Activated B cell treated with CpG ODN at 0.5 μM for 24 hours (primary cell): ENCODE measurements around the gene ABCA13. TPM values are rescaled to one million over a fixed set of nuclear protein-coding genes. Genes with fewer than 3 reads are reported as not detected.

Experiments
- ATAC-seq: fragments of 200-7000 bp; cut with Tn5 transposase; one replicate; pipeline ENCODE4 v1.10.0; 2021; ENCODE audit warnings: low read depth, mild to moderate bottlenecking, moderate library complexity
- CTCF ChIA-PET: fragments of 350-600 bp; sonication (Branson Sonifier 250); formaldehyde crosslinking; loops from one replicate; lab custom pipeline; 2021; ENCODE audit warnings: antibody characterized with exemption; lab: Charles Lee
- POLR2A ChIA-PET: fragments of 350-600 bp; sonication (Branson Sonifier 250); formaldehyde crosslinking; loops from one replicate; lab custom pipeline; 2021; ENCODE audit warnings: antibody characterized with exemption; lab: Charles Lee
- DNase-seq: peaks from one replicate; pipeline ENCODE4 v3.0.0; 2022
- H3K27ac Mint-ChIP-seq: one replicate; pipeline ENCODE4 v1.8.0; 2020; ENCODE audit warnings: mixed read lengths
- H3K27me3 Mint-ChIP-seq: one replicate; pipeline ENCODE4 v1.8.0; 2021; ENCODE audit warnings: mixed read lengths
- H3K36me3 Mint-ChIP-seq: one replicate; pipeline ENCODE4 v1.8.0; 2021; ENCODE audit warnings: low read depth, mixed read lengths
- H3K4me1 Mint-ChIP-seq: one replicate; pipeline ENCODE4 v1.8.0; 2021; ENCODE audit warnings: mixed read lengths
- H3K4me3 Mint-ChIP-seq: one replicate; pipeline ENCODE4 v1.8.0; 2020; ENCODE audit warnings: mild to moderate bottlenecking, mixed read lengths
- H3K9me3 Mint-ChIP-seq: one replicate; pipeline ENCODE4 v1.8.0; 2020; ENCODE audit warnings: mixed read lengths
- intact Hi-C: fragments of 100-400 bp; cut with micrococcal nuclease; formaldehyde crosslinking; loops from one replicate; pipeline ENCODE4 v1.15.1; 2024
- total RNA-seq: library from RNA; stranded (reverse); gene quantifications from 2 replicates; pipeline ENCODE4 v1.2.3, GENCODE V29; 2022
- TF ChIP-seq, protein P1 (sequence below): fragments of 200-600 bp; IDR thresholded peaks from one replicate; pipeline ENCODE4 v1.8.0; 2022; ENCODE audit warnings: antibody characterized with exemption, mild to moderate bottlenecking

The ABCA13 gene
- total RNA-seq, 1 donor from 2014 or later, result not detected

- DNase-seq (no peak), ATAC-seq (no peak)
- Mint-ChIP-seq H3K27ac (no peak overlapping the region), H3K9me3 (no peaks in the 10 kb centered on the region), H3K4me1 (no peaks in the 10 kb centered on the region), H3K4me3 (no peak overlapping the region), H3K27me3 (no peaks in the 10 kb centered on the region), H3K36me3 (no peaks in the 10 kb centered on the region)
- ChIA-PET CTCF (no interaction called here), POLR2A (no interaction called here)
- intact Hi-C loops, result no loop called here
- TF ChIP-seq, protein P1, sequence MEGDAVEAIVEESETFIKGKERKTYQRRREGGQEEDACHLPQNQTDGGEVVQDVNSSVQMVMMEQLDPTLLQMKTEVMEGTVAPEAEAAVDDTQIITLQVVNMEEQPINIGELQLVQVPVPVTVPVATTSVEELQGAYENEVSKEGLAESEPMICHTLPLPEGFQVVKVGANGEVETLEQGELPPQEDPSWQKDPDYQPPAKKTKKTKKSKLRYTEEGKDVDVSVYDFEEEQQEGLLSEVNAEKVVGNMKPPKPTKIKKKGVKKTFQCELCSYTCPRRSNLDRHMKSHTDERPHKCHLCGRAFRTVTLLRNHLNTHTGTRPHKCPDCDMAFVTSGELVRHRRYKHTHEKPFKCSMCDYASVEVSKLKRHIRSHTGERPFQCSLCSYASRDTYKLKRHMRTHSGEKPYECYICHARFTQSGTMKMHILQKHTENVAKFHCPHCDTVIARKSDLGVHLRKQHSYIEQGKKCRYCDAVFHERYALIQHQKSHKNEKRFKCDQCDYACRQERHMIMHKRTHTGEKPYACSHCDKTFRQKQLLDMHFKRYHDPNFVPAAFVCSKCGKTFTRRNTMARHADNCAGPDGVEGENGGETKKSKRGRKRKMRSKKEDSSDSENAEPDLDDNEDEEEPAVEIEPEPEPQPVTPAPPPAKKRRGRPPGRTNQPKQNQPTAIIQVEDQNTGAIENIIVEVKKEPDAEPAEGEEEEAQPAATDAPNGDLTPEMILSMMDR, result no peak
Observed at GRCh38 chr7:48473205-48473865, 302.1 kb downstream of the ABCA13 start.

DNA sequence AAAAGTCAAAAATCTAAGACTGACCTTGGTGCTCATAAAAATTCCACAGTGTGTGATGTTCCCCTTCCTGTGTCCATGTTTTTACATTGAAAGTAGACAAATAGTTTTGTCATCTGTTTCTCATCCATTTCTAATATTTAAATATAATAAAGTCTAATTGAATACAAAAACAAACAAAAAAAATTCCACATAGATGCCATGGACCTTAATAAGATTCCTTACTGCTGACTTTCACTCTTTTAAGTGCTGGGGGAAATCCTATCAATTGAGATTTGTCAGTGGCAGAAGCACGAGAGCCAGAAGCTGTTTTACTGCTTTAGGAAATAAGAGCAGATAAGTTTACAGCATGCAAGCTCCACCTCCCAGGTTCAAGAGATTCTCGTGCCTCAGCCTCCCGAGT lies 310.0 kb downstream of the ABCA13 start:
- Mint-ChIP-seq H3K9me3 (no peaks in the 10 kb centered on the region), H3K27ac (no peak overlapping the region), H3K36me3 (no peaks in the 10 kb centered on the region), H3K27me3 (no peaks in the 10 kb centered on the region), H3K4me1 (no peaks in the 10 kb centered on the region), H3K4me3 (no peak overlapping the region)
- ChIA-PET CTCF (no interaction called here), POLR2A (no interaction called here)
- DNase-seq (no peak), ATAC-seq (no peak)
- intact Hi-C loops, result no loop called here
- TF ChIP-seq, protein P1, result no peak

DNA sequence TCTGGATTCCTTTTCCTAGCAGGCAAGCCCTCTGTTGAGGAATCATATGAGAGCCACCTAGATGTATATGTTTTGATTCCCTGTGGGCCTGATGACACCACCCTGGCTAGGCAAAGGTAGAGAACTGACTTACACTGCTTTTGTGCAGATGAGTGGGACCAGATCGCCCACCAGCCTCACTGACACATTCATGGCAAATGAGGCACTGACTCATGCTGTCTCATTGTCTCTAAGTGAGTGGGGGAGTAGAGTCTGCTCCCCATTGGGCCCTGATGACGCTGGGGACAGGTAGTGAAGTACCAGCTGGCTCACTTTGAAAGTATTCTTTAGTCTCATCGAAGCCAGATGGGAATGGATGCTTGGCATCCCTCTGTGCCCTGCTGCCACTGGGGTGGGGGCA lies 326.3 kb downstream of the ABCA13 start:
- ChIA-PET CTCF (no interaction called here), POLR2A (no interaction called here)
- ATAC-seq, result no peak
- Mint-ChIP-seq H3K9me3 (no peaks in the 10 kb centered on the region), H3K27ac (no peak overlapping the region), H3K4me3 (no peak overlapping the region), H3K4me1 (no peaks in the 10 kb centered on the region), H3K27me3 (no peaks in the 10 kb centered on the region), H3K36me3 (no peaks in the 10 kb centered on the region)
- TF ChIP-seq, protein P1, result no peak
- no peak for DNase-seq
- intact Hi-C loops, result no loop called here

DNA sequence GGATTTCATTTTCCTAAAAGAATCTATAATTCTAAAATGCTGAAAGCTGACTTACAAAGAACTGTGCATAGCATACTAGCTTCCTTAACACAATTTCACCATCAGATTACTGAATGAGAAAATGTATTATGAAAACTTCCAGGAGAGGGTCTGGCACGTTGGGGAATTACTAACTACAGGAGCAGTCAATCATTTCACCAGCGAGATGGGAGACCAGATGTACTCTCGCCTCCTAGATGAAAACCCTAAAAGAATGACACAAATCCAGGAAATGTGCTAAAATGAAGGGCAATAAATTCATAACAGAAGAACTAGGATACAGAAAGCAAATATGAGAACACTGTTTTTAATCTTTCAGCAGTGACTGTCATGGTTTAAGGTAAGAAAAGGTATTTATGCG lies 330.8 kb downstream of the ABCA13 start:
- no peak for DNase-seq
- Mint-ChIP-seq H3K27me3 (no peaks in the 10 kb centered on the region), H3K4me3 (no peak overlapping the region), H3K4me1 (no peaks in the 10 kb centered on the region), H3K27ac (no peak overlapping the region), H3K9me3 (no peaks in the 10 kb centered on the region), H3K36me3 (no peaks in the 10 kb centered on the region)
- CTCF ChIA-PET, result no interaction called here
- TF ChIP-seq, protein P1, result no peak
- ATAC-seq, result no peak
- POLR2A ChIA-PET, result no interaction called here
- intact Hi-C loops, result no loop called here

DNA sequence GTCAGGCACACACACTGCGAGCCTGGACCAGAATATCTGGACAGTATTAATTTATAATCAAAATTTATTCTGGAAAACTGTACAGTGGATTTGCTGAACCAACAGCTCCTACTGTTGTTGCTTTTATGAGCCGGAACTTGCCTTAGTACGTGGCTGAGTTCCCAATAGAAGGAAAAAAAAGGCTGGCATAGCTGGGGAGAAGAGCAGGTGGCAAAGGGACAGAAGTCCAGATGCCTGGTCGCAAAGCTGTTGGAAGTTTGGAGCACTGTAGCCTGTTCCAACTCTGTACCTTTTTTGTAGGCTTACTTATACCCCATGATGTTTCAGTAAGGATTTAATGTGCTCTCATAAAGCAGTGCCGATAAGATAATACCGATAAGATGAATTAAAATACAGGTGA lies 333.8 kb downstream of the ABCA13 start:
- CTCF ChIA-PET, result no interaction called here
- intact Hi-C loops, result no loop called here

More for the DNA sequence above, 333.8 kb downstream of the ABCA13 start:
- H3K4me3 Mint-ChIP-seq, result no peak overlapping the region
- H3K27me3 Mint-ChIP-seq, result no peaks in the 10 kb centered on the region
- H3K9me3 Mint-ChIP-seq, result no peaks in the 10 kb centered on the region
- no peaks in the 10 kb centered on the region for H3K4me1 Mint-ChIP-seq
- TF ChIP-seq, protein P1, result no peak
- no peak for DNase-seq
- H3K36me3 Mint-ChIP-seq, result no peaks in the 10 kb centered on the region
- no peak overlapping the region for H3K27ac Mint-ChIP-seq
- no peak for ATAC-seq
- POLR2A ChIA-PET, result no interaction called here
